IMR-90 (cell line): ENCODE measurements around the gene EXOC8.

Experiments
- BHLHE40 ChIP-seq: fragments of 150-350 bp; IDR thresholded peaks from 2 replicates; pipeline ENCODE4 v1.6.1; 2016; ENCODE audit warnings: mild to moderate bottlenecking, low read depth, low read length
- CTCF ChIP-seq: conservative IDR thresholded peaks from 2 replicates; pipeline ENCODE4 v1.5.1; 2012; ENCODE audit warnings: mild to moderate bottlenecking, low read depth, low read length, improper control_type of control experiment
- ELK1 ChIP-seq: fragments of 150-350 bp; IDR thresholded peaks from 2 replicates; pipeline ENCODE4 v1.6.1; 2016; ENCODE audit warnings: low read depth, mild to moderate bottlenecking, low read length, moderate library complexity, borderline replicate concordance
- POLR2A ChIP-seq: IDR thresholded peaks from 2 replicates; pipeline ENCODE4 v1.6.1; 2012; ENCODE audit warnings: mild to moderate bottlenecking, low read depth, low read length
- RCOR1 ChIP-seq: IDR thresholded peaks from 2 replicates; pipeline ENCODE4 v1.6.1; 2012; ENCODE audit warnings: mild to moderate bottlenecking, low read length, improper control_type of control experiment; ENCODE audit not compliant: insufficient replicate concordance

GRCh38 chr1:231381729-231382128 lies 44.1 kb upstream of the EXOC8 start:
- TF ChIP-seq CTCF = no peak
- no peak for TF ChIP-seq POLR2A
- TF ChIP-seq RCOR1 = no peak
- TF ChIP-seq ELK1 = no peak
- no peak for TF ChIP-seq BHLHE40
